HepG2 (cell line): ENCODE data around the gene CAPN11. TPM values are rescaled to one million over a fixed set of nuclear protein-coding genes. Genes with fewer than 3 reads are reported as not detected.

ENCODE experiments used
- CEBPB ChIP-seq: IDR thresholded peaks from 2 replicates; pipeline ENCODE4 v1.6.1; 2011; ENCODE audit warnings: low read depth, low read length, improper control_type of control experiment, borderline replicate concordance
- EZH2 ChIP-seq: conservative IDR thresholded peaks from 2 replicates; pipeline ENCODE4 v1.6.1; 2012; ENCODE audit warnings: mild to moderate bottlenecking, low read depth, low read length, moderate library complexity
- FUBP1 ChIP-seq: sonication (generic); formaldehyde crosslinking; IDR thresholded peaks from 2 replicates; pipeline ENCODE4 v1.5.1; 2020; ENCODE audit warnings: missing genetic modification reagents, mild to moderate bottlenecking, borderline replicate concordance
- HNRNPH1 ChIP-seq: fragments of 200-400 bp; formaldehyde crosslinking; optimal IDR thresholded peaks from 2 replicates; pipeline ENCODE3; 2017; ENCODE audit warnings: mild to moderate bottlenecking, low read depth, low read length
- KDM4B ChIP-seq: sonication (generic); formaldehyde crosslinking; IDR thresholded peaks from 2 replicates; pipeline ENCODE4 v1.4.0; 2020; ENCODE audit warnings: missing genetic modification reagents
- MATR3 ChIP-seq: sonication (generic); formaldehyde crosslinking; IDR thresholded peaks from 2 replicates; pipeline ENCODE4 v1.4.0; 2020; ENCODE audit warnings: missing genetic modification reagents
- POGK ChIP-seq: sonication (generic); formaldehyde crosslinking; conservative IDR thresholded peaks from 2 replicates; pipeline ENCODE4 v1.8.0; 2022; ENCODE audit warnings: mild to moderate bottlenecking, moderate library complexity, missing genetic modification reagents
- POGZ ChIP-seq: sonication (generic); formaldehyde crosslinking; IDR thresholded peaks from 2 replicates; pipeline ENCODE4 v1.4.0; 2020; ENCODE audit warnings: mild to moderate bottlenecking, missing genetic modification reagents
- SP1 ChIP-seq, 2 experiments: fragments of 450-650 bp in 1 of 2; sonication (generic) in 1 of 2; formaldehyde crosslinking in 1 of 2; IDR thresholded peaks; 2 replicates each; pipeline versions ENCODE4 v1.4.0 to v1.6.1; 2016 to 2020; ENCODE audit warnings: missing genetic modification reagents in 1 of 2
- TGIF2 ChIP-seq: IDR thresholded peaks from 2 replicates; pipeline ENCODE4 v1.6.1; 2016; ENCODE audit warnings: control low read depth, missing compliant biosample characterization
- ZFP62 ChIP-seq: sonication (generic); formaldehyde crosslinking; IDR thresholded peaks from 2 replicates; pipeline ENCODE4 v1.4.0; 2020; ENCODE audit warnings: missing genetic modification reagents
- ZNF747 ChIP-seq: sonication (generic); formaldehyde crosslinking; IDR thresholded peaks from 2 replicates; pipeline ENCODE4 v1.8.1; 2023; ENCODE audit warnings: missing genetic modification reagents, mild to moderate bottlenecking, borderline replicate concordance
- ZXDC ChIP-seq: sonication (generic); formaldehyde crosslinking; IDR thresholded peaks from 2 replicates; pipeline ENCODE4 v1.5.0; 2020; ENCODE audit warnings: mild to moderate bottlenecking, missing genetic modification reagents
- polyA plus RNA-seq, 8 experiments: library from polyadenylated mRNA; depleted of rRNA in 3 of 8; stranded (reverse) in 7 of 8; unstranded in 1 of 8; fragments of >200 nt; fragmentation: Illumina TruSeq in 4 of 8; extraction: Trizol in 4 of 8; gene quantifications; 2 replicates each; pipeline versions ENCODE4 v1.2.1 to v1.2.3, GENCODE V29; 2011 to 2016; ENCODE audit warnings: low read depth in 4 of 8, missing spikeins in 1 of 8, mixed read lengths in 1 of 8; ENCODE audit not compliant: insufficient read depth in 1 of 8
- total RNA-seq, 5 experiments: library from RNA; depleted of rRNA; stranded (reverse); fragments of >200 nt; fragmentation: Illumina TruSeq; extraction: Trizol; gene quantifications; 2 replicates each; pipeline ENCODE4 v1.2.3, GENCODE V29; 2016; ENCODE audit warnings: low read depth in 1 of 5
- TF ChIP-seq, protein P1 (sequence below): sonication (generic); formaldehyde crosslinking; IDR thresholded peaks from 2 replicates; pipeline ENCODE4 v1.4.0; 2020; ENCODE audit warnings: missing genetic modification reagents
- TF ChIP-seq, protein P2 (sequence below): sonication (generic); formaldehyde crosslinking; IDR thresholded peaks from 2 replicates; pipeline ENCODE4 v1.5.1; 2020; ENCODE audit warnings: mild to moderate bottlenecking, moderate library complexity, missing genetic modification reagents

Gene CAPN11
- total and polyA plus RNA-seq, 2 of the 13 experiments (the other 11 are each of a cell fraction or from before 2014, with no cell fraction given): 0.07 to 0.11 TPM

DNA sequence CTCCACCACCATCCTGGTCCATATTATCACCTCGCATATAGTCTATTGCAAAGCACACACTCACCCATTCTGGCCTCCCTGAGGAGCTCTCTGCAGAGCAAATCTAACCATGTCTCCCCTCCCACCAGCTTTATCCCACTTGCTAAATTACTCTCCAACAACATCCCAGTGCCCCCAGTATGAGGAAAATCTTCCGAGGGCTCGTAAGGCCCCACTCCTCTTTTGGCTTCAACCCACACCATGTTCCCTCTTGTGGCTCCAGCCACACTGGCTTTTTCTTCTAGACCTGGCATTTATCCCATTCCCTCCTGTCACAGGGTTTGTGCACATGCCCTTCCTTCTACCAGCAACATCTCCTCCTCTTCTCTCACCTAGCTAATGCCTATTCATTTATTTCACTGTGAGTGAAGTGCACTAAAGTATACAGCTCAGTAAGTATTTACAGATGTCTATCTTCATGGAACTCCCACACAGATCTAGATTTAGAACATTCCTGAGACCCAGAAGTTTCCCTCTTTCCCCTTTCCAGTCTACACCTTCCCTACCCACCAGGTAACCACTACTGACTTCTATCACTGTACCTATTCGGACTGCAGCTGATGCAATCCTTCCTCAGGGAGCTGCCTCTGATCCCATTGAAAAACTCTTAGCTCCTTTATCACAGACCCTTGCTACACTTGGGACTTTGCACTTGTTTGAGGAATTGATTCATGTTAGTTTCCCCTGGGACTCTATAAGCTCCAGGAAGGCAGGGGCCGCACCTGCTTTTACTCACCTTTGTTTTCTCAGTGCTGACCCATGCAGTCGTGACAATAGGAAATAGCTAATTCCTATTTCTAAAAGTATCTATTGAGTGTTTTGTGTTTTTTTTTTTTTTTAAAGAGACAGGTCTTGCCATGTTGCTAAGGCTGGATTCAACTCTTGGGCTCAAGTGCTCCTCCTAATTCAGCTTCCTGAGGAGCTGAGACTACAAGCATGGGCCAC is 46.9 kb upstream of the CAPN11 start (continued):
- TF ChIP-seq FUBP1 (CRISPR knock-in tag): no peak
- no peak for TF ChIP-seq ZFP62 (CRISPR knock-in tag)
- TF ChIP-seq ZXDC (CRISPR knock-in tag): no peak
- TF ChIP-seq CEBPB: peak; percentile 97
- TF ChIP-seq KDM4B (CRISPR knock-in tag): no peak; the same call in 1 of the 2 replicates
- no peak for TF ChIP-seq ZNF747 (CRISPR knock-in tag)
- no peak for TF ChIP-seq TGIF2 (CRISPR knock-in tag)
- no peak for TF ChIP-seq POGZ (CRISPR knock-in tag)
- TF ChIP-seq, protein P1, sequence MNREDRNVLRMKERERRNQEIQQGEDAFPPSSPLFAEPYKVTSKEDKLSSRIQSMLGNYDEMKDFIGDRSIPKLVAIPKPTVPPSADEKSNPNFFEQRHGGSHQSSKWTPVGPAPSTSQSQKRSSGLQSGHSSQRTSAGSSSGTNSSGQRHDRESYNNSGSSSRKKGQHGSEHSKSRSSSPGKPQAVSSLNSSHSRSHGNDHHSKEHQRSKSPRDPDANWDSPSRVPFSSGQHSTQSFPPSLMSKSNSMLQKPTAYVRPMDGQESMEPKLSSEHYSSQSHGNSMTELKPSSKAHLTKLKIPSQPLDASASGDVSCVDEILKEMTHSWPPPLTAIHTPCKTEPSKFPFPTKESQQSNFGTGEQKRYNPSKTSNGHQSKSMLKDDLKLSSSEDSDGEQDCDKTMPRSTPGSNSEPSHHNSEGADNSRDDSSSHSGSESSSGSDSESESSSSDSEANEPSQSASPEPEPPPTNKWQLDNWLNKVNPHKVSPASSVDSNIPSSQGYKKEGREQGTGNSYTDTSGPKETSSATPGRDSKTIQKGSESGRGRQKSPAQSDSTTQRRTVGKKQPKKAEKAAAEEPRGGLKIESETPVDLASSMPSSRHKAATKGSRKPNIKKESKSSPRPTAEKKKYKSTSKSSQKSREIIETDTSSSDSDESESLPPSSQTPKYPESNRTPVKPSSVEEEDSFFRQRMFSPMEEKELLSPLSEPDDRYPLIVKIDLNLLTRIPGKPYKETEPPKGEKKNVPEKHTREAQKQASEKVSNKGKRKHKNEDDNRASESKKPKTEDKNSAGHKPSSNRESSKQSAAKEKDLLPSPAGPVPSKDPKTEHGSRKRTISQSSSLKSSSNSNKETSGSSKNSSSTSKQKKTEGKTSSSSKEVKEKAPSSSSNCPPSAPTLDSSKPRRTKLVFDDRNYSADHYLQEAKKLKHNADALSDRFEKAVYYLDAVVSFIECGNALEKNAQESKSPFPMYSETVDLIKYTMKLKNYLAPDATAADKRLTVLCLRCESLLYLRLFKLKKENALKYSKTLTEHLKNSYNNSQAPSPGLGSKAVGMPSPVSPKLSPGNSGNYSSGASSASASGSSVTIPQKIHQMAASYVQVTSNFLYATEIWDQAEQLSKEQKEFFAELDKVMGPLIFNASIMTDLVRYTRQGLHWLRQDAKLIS (CRISPR knock-in tag): no peak
- TF ChIP-seq SP1 (IDR thresholded peaks at IDR 0.05): no peak
- TF ChIP-seq SP1 (CRISPR knock-in tag; IDR thresholded peaks at IDR 0.05): no peak
- peak; percentile 88 for TF ChIP-seq POGK (CRISPR knock-in tag)
- TF ChIP-seq HNRNPH1: no peak
- TF ChIP-seq EZH2: no peak
- no peak for TF ChIP-seq MATR3 (CRISPR knock-in tag)
- TF ChIP-seq, protein P2, sequence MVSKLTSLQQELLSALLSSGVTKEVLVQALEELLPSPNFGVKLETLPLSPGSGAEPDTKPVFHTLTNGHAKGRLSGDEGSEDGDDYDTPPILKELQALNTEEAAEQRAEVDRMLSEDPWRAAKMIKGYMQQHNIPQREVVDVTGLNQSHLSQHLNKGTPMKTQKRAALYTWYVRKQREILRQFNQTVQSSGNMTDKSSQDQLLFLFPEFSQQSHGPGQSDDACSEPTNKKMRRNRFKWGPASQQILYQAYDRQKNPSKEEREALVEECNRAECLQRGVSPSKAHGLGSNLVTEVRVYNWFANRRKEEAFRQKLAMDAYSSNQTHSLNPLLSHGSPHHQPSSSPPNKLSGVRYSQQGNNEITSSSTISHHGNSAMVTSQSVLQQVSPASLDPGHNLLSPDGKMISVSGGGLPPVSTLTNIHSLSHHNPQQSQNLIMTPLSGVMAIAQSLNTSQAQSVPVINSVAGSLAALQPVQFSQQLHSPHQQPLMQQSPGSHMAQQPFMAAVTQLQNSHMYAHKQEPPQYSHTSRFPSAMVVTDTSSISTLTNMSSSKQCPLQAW (CRISPR knock-in tag): 0 out of 2 replicates have a peak, but pooled peaks have one; percentile 45
